ENCODE results near the gene SLC39A6.
"Not testable (repeated sequence)": the region's sequence is repeated elsewhere in the genome, so short reads cannot be mapped to it uniquely, and the experiment has no call there.

The SLC39A6 gene

DNA sequence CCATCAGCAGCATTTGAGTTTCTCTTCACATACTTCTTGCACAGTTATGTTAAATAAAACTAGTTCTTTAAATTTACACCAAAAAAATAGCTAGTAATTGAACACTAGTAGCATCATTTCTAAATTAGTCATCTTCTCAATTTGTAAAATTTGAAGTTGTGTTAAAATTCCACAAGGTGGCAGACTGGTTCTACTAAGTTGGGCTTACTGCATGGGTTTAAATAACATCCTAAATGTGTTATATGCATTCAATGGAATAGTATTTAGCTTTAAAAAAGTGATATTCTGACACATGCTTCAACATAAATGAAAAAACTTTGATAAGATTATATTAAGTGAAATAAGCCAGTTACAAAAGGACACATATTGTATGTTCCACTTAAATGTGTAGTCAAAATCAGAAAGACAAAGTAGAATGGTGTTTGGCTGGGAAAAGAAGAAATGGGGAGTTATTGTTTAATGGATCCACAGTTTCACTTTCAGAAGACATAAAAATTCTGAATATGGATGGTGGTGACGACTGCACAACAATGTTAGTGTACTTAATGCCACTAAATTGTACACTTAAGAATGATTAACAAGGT lies 33.1 kb downstream of the SLC39A6 start:
- no peak for DNase-seq

DNA sequence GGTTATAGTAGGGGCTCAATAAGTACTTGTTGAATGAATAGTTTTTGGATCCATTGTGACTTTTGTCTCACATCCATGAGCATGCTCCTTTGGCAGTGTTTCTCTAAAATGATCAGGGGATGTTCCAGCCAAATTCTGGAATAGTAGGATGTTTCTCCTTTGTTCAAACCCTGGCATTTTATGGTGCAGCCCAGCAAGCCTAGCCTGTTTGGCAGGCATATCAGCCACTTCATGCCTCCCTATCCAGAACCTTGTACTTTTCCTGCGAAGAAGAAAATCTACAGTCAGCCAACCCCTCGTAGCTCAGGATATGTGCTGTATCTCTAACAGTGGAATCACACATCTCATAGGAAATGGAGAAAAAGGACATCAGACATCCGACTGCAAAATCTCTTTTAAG lies 34.7 kb downstream of the SLC39A6 start:
- DNase-seq = no peak

DNA sequence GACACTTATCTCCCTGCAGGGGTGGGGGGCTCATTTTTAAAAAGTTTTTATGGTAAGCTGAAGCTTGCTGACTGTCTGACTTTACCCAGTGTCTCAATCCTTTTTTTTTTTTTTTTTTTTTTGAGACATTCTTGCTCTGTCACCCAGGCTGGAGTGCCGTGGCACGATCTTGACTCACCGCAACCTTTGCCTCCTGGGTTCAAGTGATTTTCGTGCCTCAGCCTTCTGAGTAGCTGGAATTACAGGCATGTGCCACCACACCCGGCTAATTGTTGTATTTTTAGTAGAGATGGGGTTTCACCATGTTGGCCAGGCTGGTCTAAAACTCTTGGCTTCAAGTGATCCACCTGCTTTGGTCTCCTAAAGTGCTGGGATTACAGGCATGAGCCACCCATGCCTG lies 37.0 kb downstream of the SLC39A6 start:
- DNase-seq = not testable (repeated sequence)

- no peak for DNase-seq
Observed at GRCh38 chr18:36089001-36089400, 40.1 kb downstream of the SLC39A6 start.

DNA sequence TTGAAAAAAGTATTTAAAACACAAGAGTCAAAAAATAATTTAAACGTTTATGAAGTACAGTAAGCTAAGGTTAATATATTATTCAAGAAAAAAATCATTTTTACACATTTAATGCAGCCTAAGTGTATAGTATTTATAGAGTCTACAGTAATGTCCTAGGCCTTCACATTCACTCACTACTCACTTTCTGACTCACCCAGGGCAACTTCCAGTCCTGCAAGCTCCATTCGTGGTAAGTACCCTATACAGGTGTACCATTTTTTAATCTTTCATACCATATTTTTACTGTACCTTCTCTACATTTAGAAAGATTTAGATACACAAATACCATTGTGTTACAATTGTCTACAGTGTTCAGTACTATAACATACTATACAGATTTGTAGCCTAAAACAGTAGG lies 40.9 kb downstream of the SLC39A6 start:
- no peak for DNase-seq

DNA sequence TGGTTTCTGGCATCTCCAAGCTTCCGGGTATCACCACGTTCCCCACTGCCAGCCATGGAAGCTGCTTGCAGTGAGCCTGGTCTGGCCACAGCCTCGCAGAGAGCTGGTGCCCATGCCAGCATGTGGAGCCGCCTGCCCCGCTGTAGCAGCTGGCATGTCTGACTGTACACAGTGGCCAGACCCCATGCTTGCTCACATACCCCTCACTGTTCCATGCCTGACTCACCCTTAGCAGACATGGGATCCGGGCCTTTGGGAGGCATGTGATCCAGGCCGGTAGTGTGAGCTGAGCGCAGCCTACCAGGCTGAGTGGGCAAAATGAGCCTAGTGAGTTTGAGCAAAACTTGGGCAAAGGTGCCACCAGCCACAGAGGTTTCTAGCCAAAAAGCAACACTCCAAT lies 43.0 kb downstream of the SLC39A6 start:
- DNase-seq = no peak

- no peak for DNase-seq
Observed at GRCh38 chr18:36085195-36085594, 43.9 kb downstream of the SLC39A6 start.

- DNase-seq = no peak
Observed at GRCh38 chr18:36083729-36084128, 45.4 kb downstream of the SLC39A6 start.

GRCh38 chr18:36081118-36081517 lies 48.0 kb downstream of the SLC39A6 start:
- not testable (repeated sequence) for DNase-seq

DNA sequence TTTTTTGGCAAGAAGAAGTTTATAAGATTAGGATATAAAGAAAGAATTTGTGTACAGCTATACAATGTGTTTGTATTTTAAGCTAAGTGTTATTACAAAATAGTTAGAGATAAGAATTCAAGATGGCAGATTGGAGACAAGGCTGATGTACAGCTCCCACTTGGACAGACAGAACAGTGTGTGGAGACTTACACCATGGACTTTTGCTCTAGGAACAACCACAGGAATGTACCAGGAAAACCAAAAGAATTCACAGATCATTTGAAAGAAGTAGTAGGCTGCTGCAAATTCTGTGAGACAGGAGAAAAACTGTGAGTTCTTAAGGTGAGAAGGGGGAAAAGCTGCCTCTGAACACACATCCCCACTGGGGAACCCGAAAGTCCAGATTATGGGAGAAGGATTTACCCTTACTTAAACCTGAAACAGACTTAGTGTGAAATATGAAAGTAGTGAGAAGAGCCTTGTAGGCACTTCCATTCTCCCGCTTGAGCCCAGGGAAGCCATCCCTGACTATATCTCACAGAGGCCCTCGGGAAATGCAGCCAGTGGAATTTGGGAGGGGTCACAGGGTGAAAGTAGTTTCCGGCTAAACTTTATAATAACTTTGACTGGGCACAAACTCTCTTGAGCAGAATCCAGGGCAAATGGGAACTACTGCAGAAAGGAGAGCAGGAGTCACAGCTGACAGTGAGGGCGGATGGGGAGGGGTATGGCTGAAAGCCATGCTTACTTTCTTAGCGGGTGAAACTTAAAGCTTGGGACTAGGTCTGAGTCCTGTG lies 50.2 kb downstream of the SLC39A6 start:
- no peak for DNase-seq

DNA sequence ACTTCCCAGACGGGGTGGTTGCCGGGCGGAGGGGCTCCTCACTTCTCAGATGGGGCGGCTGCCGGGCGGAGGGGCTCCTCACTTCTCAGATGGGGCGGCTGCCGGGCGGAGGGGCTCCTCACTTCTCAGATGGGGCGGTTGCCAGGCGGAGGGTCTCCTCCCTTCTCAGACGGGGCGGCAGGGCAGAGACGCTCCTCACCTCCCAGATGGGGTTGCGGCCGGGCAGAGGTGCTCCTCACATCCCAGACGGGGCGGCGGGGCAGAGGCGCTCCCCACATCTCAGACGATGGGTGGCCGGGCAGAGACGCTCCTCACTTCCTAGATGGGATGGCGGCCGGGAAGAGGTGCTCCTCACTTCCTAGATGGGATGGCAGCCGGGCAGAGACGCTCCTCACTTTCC lies 51.4 kb downstream of the SLC39A6 start:
- DNase-seq = not testable (repeated sequence)

DNA sequence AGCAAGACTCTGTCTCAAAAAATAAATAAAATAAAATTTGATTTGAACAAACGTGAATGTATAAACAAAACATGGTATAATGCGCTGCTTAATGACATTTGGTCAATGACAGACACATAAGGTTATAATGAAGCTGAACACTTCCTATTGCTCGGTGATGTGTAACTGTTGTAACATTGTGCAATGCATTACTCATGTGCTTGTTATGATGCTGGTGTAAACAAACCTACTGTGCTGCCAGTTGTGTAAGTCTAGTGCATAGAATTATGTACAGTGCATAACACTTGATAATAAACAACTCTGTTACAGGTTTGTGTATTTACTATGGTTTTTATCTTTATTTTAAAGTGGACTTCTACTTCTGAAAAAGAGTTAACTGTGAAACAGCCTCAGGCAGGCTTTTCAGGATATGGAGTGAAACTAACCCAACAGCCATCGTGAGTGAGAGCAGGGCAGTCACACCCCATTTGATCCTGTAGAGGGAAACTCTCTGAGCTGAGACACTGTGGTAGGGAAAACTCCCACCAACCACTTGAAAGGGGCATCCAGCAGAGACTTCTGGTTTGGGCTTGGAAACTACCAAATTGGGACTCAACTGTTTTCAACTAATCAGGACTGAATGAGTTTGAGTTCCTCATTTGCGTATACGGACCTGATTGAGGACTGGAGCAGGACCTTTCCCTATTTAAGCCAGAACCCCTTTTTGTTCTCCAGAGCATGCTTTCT lies 53.1 kb downstream of the SLC39A6 start:
- no peak for DNase-seq

DNA sequence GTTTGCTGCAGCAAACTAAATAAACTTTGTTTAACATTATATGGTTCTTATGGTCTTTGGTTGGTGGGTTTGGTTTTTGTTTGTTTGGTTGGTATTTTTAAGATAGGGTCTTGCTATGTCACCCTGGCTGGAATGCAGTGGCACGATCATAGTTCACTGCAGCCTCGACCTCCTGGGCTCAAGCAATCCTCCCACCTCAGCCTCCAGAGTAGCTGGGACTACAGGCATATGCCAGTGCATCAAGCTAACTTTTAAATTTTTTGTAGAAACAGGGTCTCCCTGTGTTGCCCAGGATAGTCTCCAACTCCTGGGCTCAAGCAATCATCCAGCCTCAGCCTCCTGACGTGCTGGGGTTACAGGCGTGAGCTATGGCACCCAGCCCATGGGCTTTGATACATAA lies 54.7 kb downstream of the SLC39A6 start:
- DNase-seq = no peak

DNA sequence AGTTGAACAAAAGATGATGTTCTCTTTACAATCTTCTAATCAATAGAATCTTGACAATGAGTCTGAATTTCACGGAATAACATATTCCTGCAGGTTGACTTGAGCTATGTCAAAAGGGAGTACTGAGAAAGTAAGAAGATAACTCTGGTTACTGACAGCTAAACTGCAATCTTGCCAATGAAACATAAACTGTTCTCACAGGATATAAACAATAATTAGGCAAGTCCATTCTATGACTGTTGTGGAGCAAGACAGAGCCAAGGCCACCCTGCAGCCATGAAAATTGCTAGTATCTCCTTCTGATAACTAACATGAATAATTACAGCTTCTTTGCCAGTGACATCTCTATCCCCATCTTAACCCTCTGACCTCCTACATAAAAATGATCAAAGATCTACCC lies 55.5 kb downstream of the SLC39A6 start:
- DNase-seq = no peak

GRCh38 chr18:36072406-36072805 lies 56.7 kb downstream of the SLC39A6 start:
- not testable (repeated sequence) for DNase-seq

DNA sequence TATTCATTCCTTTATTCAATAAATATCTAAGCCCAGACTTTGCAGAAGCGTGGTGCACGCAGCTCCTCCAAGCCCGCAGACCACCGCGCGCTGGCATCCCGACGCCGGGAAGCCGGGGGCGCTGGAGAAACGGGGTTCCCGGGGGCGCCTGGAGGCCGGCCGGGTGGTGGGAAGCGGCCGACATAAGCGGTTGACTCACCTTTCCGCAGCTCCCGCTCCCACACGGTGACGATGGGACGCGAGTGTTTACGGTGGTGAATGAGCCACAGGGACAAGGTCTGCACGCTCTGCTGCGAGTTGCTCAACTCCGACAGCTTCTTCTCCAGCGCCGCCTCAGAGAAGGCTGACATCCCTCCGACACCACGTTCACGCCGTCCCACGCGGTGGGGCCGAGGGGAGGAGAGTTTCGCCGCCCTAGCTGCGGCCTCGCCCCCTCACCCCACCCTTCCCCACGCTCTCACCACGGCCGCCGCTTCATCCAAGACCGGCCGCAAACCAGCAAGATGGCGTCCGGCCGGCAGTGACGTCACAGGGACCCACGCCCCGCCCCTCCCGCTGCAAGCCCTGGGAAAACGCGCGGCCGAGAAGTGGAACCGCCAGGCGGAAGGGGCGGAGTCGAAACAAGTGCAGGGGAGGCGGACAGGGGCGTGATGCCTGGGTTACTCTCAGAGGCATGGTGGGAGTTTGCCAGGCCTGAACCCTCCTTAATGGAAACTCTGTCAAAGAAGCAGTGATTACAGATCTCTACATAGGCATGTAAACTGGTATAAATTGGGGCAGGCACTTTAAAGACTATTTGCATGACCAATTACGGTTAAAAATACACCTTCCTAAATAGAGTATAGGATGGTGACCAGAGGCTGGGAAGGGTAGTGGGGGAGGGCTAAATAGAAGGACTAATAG lies 61.8 kb downstream of the SLC39A6 start, which contains the start of gene RPRD1A:
TSS of gene RPRD1A (minus strand) at position 505 of the 903 bp plus-strand sequence. CDS start at position 350, 155 bp downstream.
- DNase-seq = peak; percentile 98

GRCh38 chr18:36066686-36067054 lies 62.5 kb downstream of the SLC39A6 start:
- DNase-seq = no peak

GRCh38 chr18:36066001-36066400 lies 63.1 kb downstream of the SLC39A6 start:
- DNase-seq = no peak

GRCh38 chr18:36064809-36065079 lies 64.4 kb downstream of the SLC39A6 start:
- DNase-seq = not testable (repeated sequence)

- no peak for DNase-seq
Observed at GRCh38 chr18:36064027-36064808, 64.9 kb downstream of the SLC39A6 start.

DNA sequence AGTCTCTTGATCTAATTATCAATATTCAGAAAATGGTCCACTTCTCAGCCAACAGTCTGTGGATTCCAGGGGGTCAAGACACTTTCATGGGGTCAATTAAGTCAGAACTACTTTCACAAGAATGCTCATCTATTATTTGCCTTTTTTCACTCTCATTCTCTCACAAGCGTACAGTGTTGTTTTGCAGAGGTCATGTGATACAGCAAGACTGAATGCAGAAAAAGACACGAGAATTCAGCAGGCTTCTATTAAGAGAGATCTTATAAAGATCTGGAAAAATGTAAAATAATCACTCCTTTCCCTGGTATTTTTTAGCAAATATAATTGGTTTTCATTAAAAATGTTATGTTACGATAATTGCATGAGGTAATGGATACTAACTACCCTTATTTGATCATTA lies 70.5 kb downstream of the SLC39A6 start:
- DNase-seq = no peak

All from activated naive CD4-positive, alpha-beta T cell treated with anti-CD3 and anti-CD28 coated beads, Interleukin-2, amount 50 U/mL, for 16 hours (primary cell).